GM21786 (cell line): ENCODE results near the gene OSR1.
"Not testable (repeated sequence)": the region's sequence is repeated elsewhere in the genome, so short reads cannot be mapped to it uniquely, and the experiment has no call there.

Experiments
- ATAC-seq: cut with Tn5 transposase; IDR thresholded peaks from one replicate; pipeline ENCODE4 v1.9.1; 2021; ENCODE audit not compliant: unreplicated experiment

OSR1 gene

GRCh38 chr2:19336781-19337180 is 21.6 kb downstream of the OSR1 start:
- no peak for ATAC-seq

- ATAC-seq, result no peak
Observed at GRCh38 chr2:19332503-19332902, 25.9 kb downstream of the OSR1 start.

GRCh38 chr2:19331450-19331849 is 27.0 kb downstream of the OSR1 start:
- no peak for ATAC-seq

GRCh38 chr2:19330436-19330835 is 28.0 kb downstream of the OSR1 start:
- ATAC-seq, result no peak

- ATAC-seq, result no peak
Observed at GRCh38 chr2:19329445-19329844, 29.0 kb downstream of the OSR1 start.

- ATAC-seq, result no peak
Observed at GRCh38 chr2:19327496-19327895, 30.9 kb downstream of the OSR1 start.

- ATAC-seq, result no peak
Observed at GRCh38 chr2:19321946-19322345, 36.5 kb downstream of the OSR1 start.

- ATAC-seq, result no peak
Observed at GRCh38 chr2:19320813-19321212, 37.6 kb downstream of the OSR1 start.

- ATAC-seq, result no peak
Observed at GRCh38 chr2:19319698-19320097, 38.7 kb downstream of the OSR1 start.

- no peak for ATAC-seq
Observed at GRCh38 chr2:19319064-19319463, 39.4 kb downstream of the OSR1 start.

GRCh38 chr2:19313553-19313952 is 44.9 kb downstream of the OSR1 start:
- no peak for ATAC-seq

GRCh38 chr2:19312949-19313348 is 45.5 kb downstream of the OSR1 start:
- ATAC-seq, result no peak

- not testable (repeated sequence) for ATAC-seq
Observed at GRCh38 chr2:19306065-19306464, 52.4 kb downstream of the OSR1 start.

GRCh38 chr2:19305400-19306055 is 52.9 kb downstream of the OSR1 start:
- ATAC-seq, result not testable (repeated sequence)

- no peak for ATAC-seq
Observed at GRCh38 chr2:19301706-19302105, 56.7 kb downstream of the OSR1 start.
